ENCODE measurements around the gene DHODH. TPM values are rescaled to one million over a fixed set of nuclear protein-coding genes. Genes with fewer than 3 reads are reported as not detected.

Gene DHODH
- polyA plus RNA-seq, 4 donors: 13.0 to 19.8 (median 16.6) TPM

GRCh38 chr16:72013389-72013788 is 4.8 kb downstream of the DHODH start:
- no peak for DNase-seq (ENCODE audit: low read depth in 4 of 4, low spot score in 2 of 4)

- no peak for DNase-seq (ENCODE audit: low read depth in 4 of 4, low spot score in 2 of 4)
Observed at GRCh38 chr16:72013888-72014581, 5.5 kb downstream of the DHODH start.

- no peak for DNase-seq (ENCODE audit: low read depth in 4 of 4, low spot score in 2 of 4)
Observed at GRCh38 chr16:72014675-72015074, 6.1 kb downstream of the DHODH start.

- no peak for DNase-seq (ENCODE audit: low read depth in 4 of 4, low spot score in 2 of 4)
Observed at GRCh38 chr16:72015124-72015523, 6.6 kb downstream of the DHODH start.

GRCh38 chr16:72018470-72018869 is 9.9 kb downstream of the DHODH start:
- DNase-seq (ENCODE audit: low read depth in 4 of 4, low spot score in 2 of 4): no peak

- no peak for DNase-seq (ENCODE audit: low read depth in 4 of 4, low spot score in 2 of 4)
Observed at GRCh38 chr16:72021043-72021442, 12.5 kb downstream of the DHODH start.

- no peak for DNase-seq (ENCODE audit: low read depth in 4 of 4, low spot score in 2 of 4)
Observed at GRCh38 chr16:72022127-72022526, 13.6 kb downstream of the DHODH start.

- no peak for DNase-seq (ENCODE audit: low read depth in 4 of 4, low spot score in 2 of 4)
Observed at GRCh38 chr16:72023962-72024361, 15.4 kb downstream of the DHODH start.

- DNase-seq (ENCODE audit: low read depth in 4 of 4, low spot score in 2 of 4): no peak
Observed at GRCh38 chr16:72024862-72025382, 16.4 kb downstream of the DHODH start.

- no peak for DNase-seq (ENCODE audit: low read depth in 4 of 4, low spot score in 2 of 4)
Observed at GRCh38 chr16:72025404-72026114, 17.0 kb downstream of the DHODH start.

GRCh38 chr16:72027669-72028378 is 19.3 kb downstream of the DHODH start:
- DNase-seq (ENCODE audit: low read depth in 4 of 4, low spot score in 2 of 4): no peak

- DNase-seq (ENCODE audit: low read depth in 4 of 4, low spot score in 2 of 4): no peak
Observed at GRCh38 chr16:72029567-72030271, 21.2 kb downstream of the DHODH start.

- DNase-seq (ENCODE audit: low read depth in 4 of 4, low spot score in 2 of 4): no peak
Observed at GRCh38 chr16:72033437-72033836, 24.9 kb downstream of the DHODH start.

- DNase-seq (ENCODE audit: low read depth in 4 of 4, low spot score in 2 of 4): no peak
Observed at GRCh38 chr16:72036098-72036497, 27.6 kb downstream of the DHODH start.

GRCh38 chr16:72042157-72042660 is 33.7 kb downstream of the DHODH start:
- DNase-seq (ENCODE audit: low read depth in 4 of 4, low spot score in 2 of 4): peak in 2 of 4 donors; percentile 5 to 28

- no peak for DNase-seq (ENCODE audit: low read depth in 4 of 4, low spot score in 2 of 4)
Observed at GRCh38 chr16:72043058-72043457, 34.5 kb downstream of the DHODH start.

- no peak for DNase-seq (ENCODE audit: low read depth in 4 of 4, low spot score in 2 of 4)
Observed at GRCh38 chr16:72043539-72043938, 35.0 kb downstream of the DHODH start.

- DNase-seq (ENCODE audit: low read depth in 4 of 4, low spot score in 2 of 4): no peak
Observed at GRCh38 chr16:72044296-72044695, 35.8 kb downstream of the DHODH start.

- no peak for DNase-seq (ENCODE audit: low read depth in 4 of 4, low spot score in 2 of 4)
Observed at GRCh38 chr16:72044825-72045359, 36.3 kb downstream of the DHODH start.

GRCh38 chr16:72049110-72049509 is 40.6 kb downstream of the DHODH start:
- DNase-seq (ENCODE audit: low read depth in 4 of 4, low spot score in 2 of 4): no peak

Measured in left renal cortex interstitium (tissue), 4 donors.